ENCODE results near the gene NFATC2. TPM values are rescaled to one million over a fixed set of nuclear protein-coding genes. Genes with fewer than 3 reads are reported as not detected.
A peak's percentile ranks its signal among the peaks of the same experiment; 100 is the strongest.

NFATC2 gene
- total RNA-seq, 1 experiment from 2014 or later: 0.61 TPM

DNA sequence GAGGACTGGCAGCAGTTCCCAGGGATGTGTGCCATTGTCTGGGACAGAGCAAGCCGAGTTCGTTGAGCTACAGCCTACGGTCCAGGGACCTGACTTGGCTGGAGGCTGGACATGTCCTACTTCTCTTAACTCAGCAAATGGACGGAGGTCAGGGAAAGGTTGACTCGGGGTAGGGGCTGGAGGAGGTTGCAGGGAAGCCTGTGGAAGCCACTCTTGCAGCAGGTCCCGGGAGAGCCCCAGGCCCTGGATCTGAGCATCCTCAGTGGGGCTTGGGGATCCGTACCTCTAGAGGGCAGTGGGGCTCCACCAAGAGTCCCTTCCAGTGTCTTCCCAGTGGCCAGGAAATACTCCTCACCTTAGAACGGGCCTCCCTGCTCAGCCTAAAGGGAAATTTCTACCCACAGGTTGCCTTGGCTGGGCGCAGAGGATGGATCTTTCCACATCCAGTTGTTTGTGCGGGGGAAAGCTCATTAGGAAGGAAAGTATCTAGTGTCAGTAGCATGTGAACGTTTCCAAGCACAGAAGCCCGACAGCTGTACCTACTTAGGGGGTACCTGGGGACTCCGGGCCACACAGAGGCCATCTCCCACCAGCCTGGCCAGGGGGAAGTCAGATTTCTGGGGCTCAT is 170.2 kb downstream of the NFATC2 start:
- H3K27me3 ChIP-seq (ENCODE audit: insufficient read depth, low read length): no peaks in the 10 kb centered on the region; the same call in 1 of the 2 replicates
- H2AK5ac ChIP-seq (ENCODE audit: insufficient read length, low read length): no peak overlapping the region
- TF ChIP-seq, protein P1, sequence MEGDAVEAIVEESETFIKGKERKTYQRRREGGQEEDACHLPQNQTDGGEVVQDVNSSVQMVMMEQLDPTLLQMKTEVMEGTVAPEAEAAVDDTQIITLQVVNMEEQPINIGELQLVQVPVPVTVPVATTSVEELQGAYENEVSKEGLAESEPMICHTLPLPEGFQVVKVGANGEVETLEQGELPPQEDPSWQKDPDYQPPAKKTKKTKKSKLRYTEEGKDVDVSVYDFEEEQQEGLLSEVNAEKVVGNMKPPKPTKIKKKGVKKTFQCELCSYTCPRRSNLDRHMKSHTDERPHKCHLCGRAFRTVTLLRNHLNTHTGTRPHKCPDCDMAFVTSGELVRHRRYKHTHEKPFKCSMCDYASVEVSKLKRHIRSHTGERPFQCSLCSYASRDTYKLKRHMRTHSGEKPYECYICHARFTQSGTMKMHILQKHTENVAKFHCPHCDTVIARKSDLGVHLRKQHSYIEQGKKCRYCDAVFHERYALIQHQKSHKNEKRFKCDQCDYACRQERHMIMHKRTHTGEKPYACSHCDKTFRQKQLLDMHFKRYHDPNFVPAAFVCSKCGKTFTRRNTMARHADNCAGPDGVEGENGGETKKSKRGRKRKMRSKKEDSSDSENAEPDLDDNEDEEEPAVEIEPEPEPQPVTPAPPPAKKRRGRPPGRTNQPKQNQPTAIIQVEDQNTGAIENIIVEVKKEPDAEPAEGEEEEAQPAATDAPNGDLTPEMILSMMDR (conservative IDR thresholded peaks at IDR 0.05): peak; percentile 89
- peak; percentile 86 for DNase-seq
- H3T11ph ChIP-seq (ENCODE audit: low read length): no peak overlapping the region
- H3K18ac ChIP-seq (ENCODE audit: insufficient read length, low read depth, low read length): no peak overlapping the region
- no peak overlapping the region for H2BK120ac ChIP-seq (ENCODE audit: low read depth, low read length, poor library complexity, severe bottlenecking)
- H2BK20ac ChIP-seq (ENCODE audit: low read depth, low read length, poor library complexity, severe bottlenecking): no peak overlapping the region
- H4K91ac ChIP-seq (ENCODE audit: insufficient read length, low read depth, low read length): no peak overlapping the region
- no peak overlapping the region for H3K4me3 Mint-ChIP-seq
- H3K9me3 Mint-ChIP-seq: no peaks in the 10 kb centered on the region
- peaks cover 2% of the 10 kb centered on the region for H3K27me3 Mint-ChIP-seq (ENCODE audit: low read depth)
- H2AFZ ChIP-seq (ENCODE audit: low read length): no peak overlapping the region
- no peaks in the 10 kb centered on the region for H3K79me1 ChIP-seq (ENCODE audit: insufficient read depth, low read depth, low read length, poor library complexity, severe bottlenecking)
- no peak overlapping the region for H3K27ac Mint-ChIP-seq
- H3K56ac ChIP-seq (ENCODE audit: insufficient read length, low read depth, low read length): no peak overlapping the region
- no peaks in the 10 kb centered on the region for H3K9me3 ChIP-seq (ENCODE audit: control insufficient read depth, low read depth, low read length)
- H3K36me3 Mint-ChIP-seq (ENCODE audit: insufficient read depth in 1 of 3, low read depth in 3 of 3): no peaks in the 10 kb centered on the region
- H4K5ac ChIP-seq (ENCODE audit: insufficient read length, low read depth, low read length): no peak overlapping the region
- no peaks in the 10 kb centered on the region for H3K23me2 ChIP-seq (ENCODE audit: insufficient read length, low read depth, low read length, poor library complexity, severe bottlenecking)
- H3K23ac ChIP-seq (ENCODE audit: insufficient read length, low read depth, low read length): no peak overlapping the region
- no peak overlapping the region for H3K4me2 ChIP-seq (ENCODE audit: insufficient read depth, insufficient read length, low read length)
- H3K4ac ChIP-seq (ENCODE audit: low read depth, low read length): no peak overlapping the region
- no peak overlapping the region for H4K8ac ChIP-seq (replicated peaks; ENCODE audit: insufficient read length, low read depth, low read length)
- no peaks in the 10 kb centered on the region for H3K79me2 ChIP-seq (ENCODE audit: insufficient read depth, low read length)
- no peaks in the 10 kb centered on the region for H4K20me1 ChIP-seq (ENCODE audit: control insufficient read depth, insufficient read depth, insufficient read length)
- H3K27ac ChIP-seq (ENCODE audit: insufficient read length, low read depth, low read length): no peak overlapping the region
- no peak overlapping the region for H2BK5ac ChIP-seq (ENCODE audit: insufficient read length, low read length)
- H3K14ac ChIP-seq (ENCODE audit: insufficient read depth, low read length): no peak overlapping the region
- no peak overlapping the region for H3K9ac ChIP-seq (ENCODE audit: extremely low read depth, insufficient read length, low read length)
- no CpG with 5 or more reads among the region's 13 CpGs for WGBS (ENCODE audit: extremely low coverage, insufficient read length, low lambda C conversion rate)
- peaks cover 16 to 17% of the 10 kb centered on the region in 2 experiments for H3K4me1 Mint-ChIP-seq
- H2BK15ac ChIP-seq (ENCODE audit: low read depth, low read length): no peak overlapping the region
- H2BK12ac ChIP-seq (ENCODE audit: insufficient read length, low read depth, low read length): no peak overlapping the region
- no peaks in the 10 kb centered on the region for H3K4me1 ChIP-seq (ENCODE audit: insufficient read depth, low read length)
